Upper lobe of left lung (tissue), 4 donors: ENCODE results near the gene OLFM1.

Experiments used
- POLR2AphosphoS5 ChIP-seq, 2 donors: sonication (generic); formaldehyde crosslinking; IDR thresholded peaks; one replicate each; pipeline ENCODE4 v1.5.1; 2017; ENCODE audit warnings: antibody characterized with exemption in 2 of 2
- TF ChIP-seq, protein P1 (sequence below), 6 experiments: fragments of 450-650 bp in 4 of 6; fragments of 200-600 bp in 2 of 6; sonication (generic) in 2 of 6; IDR thresholded peaks; one replicate each; pipeline ENCODE4 v1.5.1; 2016 to 2019; ENCODE audit warnings: antibody characterized with exemption in 6 of 6

DNA sequence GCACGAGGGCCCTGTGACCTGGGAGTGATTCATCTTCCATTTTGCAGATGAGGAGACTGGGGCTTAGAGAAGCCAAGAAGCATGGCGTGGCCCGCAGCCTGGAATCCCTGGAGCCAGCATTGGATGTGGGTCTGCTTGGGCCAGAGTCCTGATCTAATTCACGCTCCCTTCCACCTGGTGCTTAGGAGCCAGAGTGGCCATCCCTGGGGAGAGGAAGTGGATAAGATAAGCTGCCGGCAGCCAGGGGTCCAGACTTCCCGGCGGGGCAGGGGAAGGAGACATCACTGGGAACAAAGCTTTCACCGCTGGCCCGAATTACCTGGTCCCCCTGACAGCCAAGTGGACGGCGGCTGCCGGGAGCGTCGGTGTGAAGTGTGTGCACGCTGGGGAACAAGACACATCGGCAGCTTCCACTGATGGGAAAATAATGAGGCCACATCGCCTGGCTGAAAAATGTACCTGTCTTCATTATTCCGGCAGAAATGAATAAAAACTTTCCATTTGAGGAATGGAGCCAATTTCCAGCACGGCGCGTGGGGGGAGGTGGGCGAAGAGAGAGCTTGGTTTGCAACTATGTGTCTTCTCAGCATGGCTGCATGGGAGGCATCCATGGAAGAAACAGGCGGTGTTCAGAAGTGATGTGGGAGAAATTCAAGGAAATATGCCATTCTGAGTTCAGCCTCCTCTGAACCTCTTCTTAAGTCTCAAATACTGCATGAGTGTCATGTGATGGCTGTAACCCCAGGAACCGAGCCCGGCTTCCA lies 78.5 kb downstream of the OLFM1 start:
- TF ChIP-seq, protein P1, sequence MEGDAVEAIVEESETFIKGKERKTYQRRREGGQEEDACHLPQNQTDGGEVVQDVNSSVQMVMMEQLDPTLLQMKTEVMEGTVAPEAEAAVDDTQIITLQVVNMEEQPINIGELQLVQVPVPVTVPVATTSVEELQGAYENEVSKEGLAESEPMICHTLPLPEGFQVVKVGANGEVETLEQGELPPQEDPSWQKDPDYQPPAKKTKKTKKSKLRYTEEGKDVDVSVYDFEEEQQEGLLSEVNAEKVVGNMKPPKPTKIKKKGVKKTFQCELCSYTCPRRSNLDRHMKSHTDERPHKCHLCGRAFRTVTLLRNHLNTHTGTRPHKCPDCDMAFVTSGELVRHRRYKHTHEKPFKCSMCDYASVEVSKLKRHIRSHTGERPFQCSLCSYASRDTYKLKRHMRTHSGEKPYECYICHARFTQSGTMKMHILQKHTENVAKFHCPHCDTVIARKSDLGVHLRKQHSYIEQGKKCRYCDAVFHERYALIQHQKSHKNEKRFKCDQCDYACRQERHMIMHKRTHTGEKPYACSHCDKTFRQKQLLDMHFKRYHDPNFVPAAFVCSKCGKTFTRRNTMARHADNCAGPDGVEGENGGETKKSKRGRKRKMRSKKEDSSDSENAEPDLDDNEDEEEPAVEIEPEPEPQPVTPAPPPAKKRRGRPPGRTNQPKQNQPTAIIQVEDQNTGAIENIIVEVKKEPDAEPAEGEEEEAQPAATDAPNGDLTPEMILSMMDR (IDR thresholded peaks at IDR 0.05): no peak
- TF ChIP-seq POLR2AphosphoS5 (IDR thresholded peaks at IDR 0.05): no peak
